Karpas-422 (cell line): ENCODE results near the gene RNF222. TPM values are rescaled to one million over a fixed set of nuclear protein-coding genes. Genes with fewer than 3 reads are reported as not detected.
"Not testable (repeated sequence)": the region's sequence is repeated elsewhere in the genome, so short reads cannot be mapped to it uniquely, and the experiment has no call there.

Experiments
- DNase-seq: peaks from one replicate; pipeline ENCODE4 v3.0.0-alpha.2; 2015
- H2AFZ ChIP-seq: fragments of 200-600 bp; sonication (generic); 2 replicates; pipeline ENCODE4 v1.6.1; 2014; ENCODE audit warnings: antibody characterized with exemption, low read length, mixed read lengths
- H3K27ac ChIP-seq: fragments of 200-600 bp; sonication (generic); 2 replicates; pipeline ENCODE4 v1.5.1; 2014; ENCODE audit warnings: mild to moderate bottlenecking, low read length, moderate library complexity
- H3K27me3 ChIP-seq: fragments of 200-600 bp; sonication (generic); 2 replicates; pipeline ENCODE4 v1.6.1; 2014; ENCODE audit warnings: low read length, mixed read lengths
- H3K36me3 ChIP-seq: fragments of 200-600 bp; sonication (generic); 2 replicates; pipeline ENCODE4 v1.6.1; 2014; ENCODE audit warnings: low read length, mixed read lengths; ENCODE audit not compliant: insufficient read depth
- H3K4me1 ChIP-seq: fragments of 200-600 bp; sonication (generic); 2 replicates; pipeline ENCODE4 v1.6.1; 2014; ENCODE audit warnings: mild to moderate bottlenecking, low read length, mixed read lengths
- H3K4me2 ChIP-seq: fragments of 200-600 bp; sonication (generic); 2 replicates; pipeline ENCODE4 v1.6.1; 2014; ENCODE audit warnings: low read length, low read depth, mild to moderate bottlenecking; ENCODE audit not compliant: poor library complexity, severe bottlenecking
- H3K4me3 ChIP-seq: fragments of 200-600 bp; sonication (generic); 2 replicates; pipeline ENCODE4 v1.5.1; 2014; ENCODE audit warnings: mild to moderate bottlenecking, antibody characterized with exemption, low read length, mixed read lengths
- H3K79me2 ChIP-seq: fragments of 200-600 bp; sonication (generic); 2 replicates; pipeline ENCODE4 v1.6.1; 2014; ENCODE audit warnings: mild to moderate bottlenecking, low read length, mixed read lengths
- H3K9ac ChIP-seq: fragments of 200-600 bp; sonication (generic); 2 replicates; pipeline ENCODE4 v1.6.0; 2014; ENCODE audit warnings: low read length
- H3K9me2 ChIP-seq: fragments of 200-600 bp; sonication (generic), shearing (Covaris generic); replicated peaks from 2 replicates; pipeline ENCODE4 v1.6.0; 2014; ENCODE audit warnings: mild to moderate bottlenecking, low read length, moderate library complexity; ENCODE audit not compliant: insufficient read depth
- H3K9me3 ChIP-seq: fragments of 300-700, 200-600 bp; sonication (generic); 2 replicates; pipeline ENCODE4 v1.6.1; 2014; ENCODE audit warnings: low read length, mixed read lengths
- H4K20me1 ChIP-seq: fragments of 200-600 bp; sonication (generic); 2 replicates; pipeline ENCODE4 v1.6.1; 2014; ENCODE audit warnings: mild to moderate bottlenecking, antibody characterized with exemption, low read length, low read depth; ENCODE audit not compliant: insufficient read depth
- total RNA-seq: library from RNA; depleted of rRNA; stranded (reverse); fragments of >200 nt; shearing (Covaris generic); gene quantifications from 2 replicates; pipeline ENCODE4 v1.2.3, GENCODE V29; 2014; ENCODE audit warnings: low replicate concordance

The RNF222 gene
- total RNA-seq, 1 experiment from 2014 or later, result not detected

GRCh38 chr17:8409966-8410882 lies 12.6 kb upstream of the RNF222 start:
- H3K79me2 ChIP-seq, result no peaks in the 10 kb centered on the region
- no peaks in the 10 kb centered on the region for H3K9me2 ChIP-seq
- H3K36me3 ChIP-seq, result no peaks in the 10 kb centered on the region
- no peak overlapping the region for H3K4me3 ChIP-seq
- no peaks in the 10 kb centered on the region for H3K27me3 ChIP-seq
- H3K4me1 ChIP-seq, result no peaks in the 10 kb centered on the region
- no peak overlapping the region for H3K4me2 ChIP-seq
- DNase-seq, result peak; percentile 90
- H3K27ac ChIP-seq, result no peak overlapping the region
- no peak overlapping the region for H3K9ac ChIP-seq
- no peaks in the 10 kb centered on the region for H4K20me1 ChIP-seq
- no peaks in the 10 kb centered on the region for H3K9me3 ChIP-seq
- no peak overlapping the region for H2AFZ ChIP-seq

- Histone ChIP-seq H3K4me2 (no peak overlapping the region), H3K36me3 (no peaks in the 10 kb centered on the region), H2AFZ (no peak overlapping the region), H4K20me1 (no peaks in the 10 kb centered on the region), H3K4me1 (no peaks in the 10 kb centered on the region), H3K79me2 (no peaks in the 10 kb centered on the region), H3K4me3 (no peak overlapping the region), H3K9me2 (no peaks in the 10 kb centered on the region), H3K27ac (no peak overlapping the region), H3K9ac (no peak overlapping the region), H3K27me3 (no peaks in the 10 kb centered on the region), H3K9me3 (no peaks in the 10 kb centered on the region)
- DNase-seq, result no peak
These were observed 10.7 kb upstream of the RNF222 start for GRCh38 chr17:8408371-8408770.

- no peaks in the 10 kb centered on the region for H3K27me3 ChIP-seq
- no peak for DNase-seq
- no peaks in the 10 kb centered on the region for H3K4me1 ChIP-seq
- no peaks in the 10 kb centered on the region for H3K9me3 ChIP-seq
- no peak overlapping the region for H3K9ac ChIP-seq
- no peaks in the 10 kb centered on the region for H3K36me3 ChIP-seq
- no peak overlapping the region for H2AFZ ChIP-seq
- H3K79me2 ChIP-seq, result no peaks in the 10 kb centered on the region
- no peak overlapping the region for H3K4me2 ChIP-seq
- H3K9me2 ChIP-seq, result no peaks in the 10 kb centered on the region
- H3K4me3 ChIP-seq, result no peak overlapping the region
- no peak overlapping the region for H3K27ac ChIP-seq
- no peaks in the 10 kb centered on the region for H4K20me1 ChIP-seq
These were observed 8.5 kb upstream of the RNF222 start for GRCh38 chr17:8406174-8406573.

- Histone ChIP-seq H3K79me2 (no peaks in the 10 kb centered on the region), H3K36me3 (no peaks in the 10 kb centered on the region), H3K9ac (no peak overlapping the region), H3K27ac (no peak overlapping the region), H3K4me2 (no peak overlapping the region), H2AFZ (no peak overlapping the region), H3K4me1 (no peaks in the 10 kb centered on the region), H3K9me3 (no peaks in the 10 kb centered on the region), H4K20me1 (no peaks in the 10 kb centered on the region), H3K4me3 (no peak overlapping the region), H3K9me2 (no peaks in the 10 kb centered on the region), H3K27me3 (no peaks in the 10 kb centered on the region)
- DNase-seq, result no peak
These were observed 7.9 kb upstream of the RNF222 start for GRCh38 chr17:8405499-8406016.

- H3K9me2 ChIP-seq, result no peaks in the 10 kb centered on the region
- no peaks in the 10 kb centered on the region for H3K4me1 ChIP-seq
- no peak overlapping the region for H3K4me3 ChIP-seq
- H3K36me3 ChIP-seq, result no peaks in the 10 kb centered on the region
- no peak overlapping the region for H2AFZ ChIP-seq
- H3K27me3 ChIP-seq, result no peaks in the 10 kb centered on the region
- no peak overlapping the region for H3K9ac ChIP-seq
- no peak overlapping the region for H3K4me2 ChIP-seq
- no peak overlapping the region for H3K27ac ChIP-seq
- DNase-seq, result no peak
- no peaks in the 10 kb centered on the region for H4K20me1 ChIP-seq
- no peaks in the 10 kb centered on the region for H3K9me3 ChIP-seq
- no peaks in the 10 kb centered on the region for H3K79me2 ChIP-seq
These were observed 5.4 kb upstream of the RNF222 start for GRCh38 chr17:8402921-8403536.

GRCh38 chr17:8401107-8401506 lies 3.5 kb upstream of the RNF222 start:
- no peak overlapping the region for H3K4me2 ChIP-seq

GRCh38 chr17:8398980-8399379 lies 1.4 kb upstream of the RNF222 start:
- H3K4me3 ChIP-seq, result no peak overlapping the region
- no peak for DNase-seq
- H3K4me1 ChIP-seq, result no peaks in the 10 kb centered on the region
- no peaks in the 10 kb centered on the region for H3K36me3 ChIP-seq
- no peaks in the 10 kb centered on the region for H3K79me2 ChIP-seq
- no peak overlapping the region for H2AFZ ChIP-seq
- H3K27ac ChIP-seq, result no peak overlapping the region
- H3K27me3 ChIP-seq, result no peaks in the 10 kb centered on the region
- no peaks in the 10 kb centered on the region for H3K9me3 ChIP-seq
- no peak overlapping the region for H3K4me2 ChIP-seq
- no peak overlapping the region for H3K9ac ChIP-seq
- H4K20me1 ChIP-seq, result no peaks in the 10 kb centered on the region
- H3K9me2 ChIP-seq, result no peaks in the 10 kb centered on the region

More at GRCh38 chr17:8401107-8401506, 3.5 kb upstream of the RNF222 start:
- Histone ChIP-seq H3K9me2 (no peaks in the 10 kb centered on the region), H3K9ac (no peak overlapping the region), H2AFZ (no peak overlapping the region), H3K36me3 (no peaks in the 10 kb centered on the region), H3K79me2 (no peaks in the 10 kb centered on the region), H3K27me3 (no peaks in the 10 kb centered on the region), H3K9me3 (no peaks in the 10 kb centered on the region), H4K20me1 (no peaks in the 10 kb centered on the region), H3K27ac (no peak overlapping the region), H3K4me3 (no peak overlapping the region), H3K4me1 (no peaks in the 10 kb centered on the region)
- no peak for DNase-seq

- not testable (repeated sequence) for H3K79me2 ChIP-seq, H3K9ac ChIP-seq, H3K27me3 ChIP-seq, H2AFZ ChIP-seq, H3K27ac ChIP-seq, DNase-seq, H3K4me3 ChIP-seq, H3K9me3 ChIP-seq, H3K4me1 ChIP-seq, H4K20me1 ChIP-seq, H3K9me2 ChIP-seq, H3K4me2 ChIP-seq, H3K36me3 ChIP-seq
These were observed 3.1 kb downstream of the RNF222 start for GRCh38 chr17:8394497-8394896.
